K562 (cell line): ENCODE results near the gene KCNC4.

Experiments used
- EP300 ChIP-seq: IDR thresholded peaks from 2 replicates; pipeline ENCODE4 v1.6.1; 2012; ENCODE audit warnings: low read length, improper control_type of control experiment
- ERF ChIP-seq: fragments of 450-650 bp; formaldehyde crosslinking; IDR thresholded peaks from 2 replicates; pipeline ENCODE4 v1.4.0; 2020; ENCODE audit warnings: mild to moderate bottlenecking, mixed read lengths
- EZH2 ChIP-seq: IDR thresholded peaks from 2 replicates; pipeline ENCODE4 v1.6.1; 2012; ENCODE audit warnings: low read depth, mild to moderate bottlenecking, inconsistent platforms, low read length, borderline replicate concordance
- FOXK2 ChIP-seq, 2 experiments: fragments of 450-650 bp; IDR thresholded peaks in 1 of 2; conservative IDR thresholded peaks in 1 of 2; 2 replicates each; pipeline ENCODE4 v1.6.1; 2016; ENCODE audit warnings: low read depth in 2 of 2, mild to moderate bottlenecking in 1 of 2
- NR1H2 ChIP-seq: sonication (generic); formaldehyde crosslinking; IDR thresholded peaks from 2 replicates; pipeline ENCODE4 v1.4.0; 2020; ENCODE audit warnings: mild to moderate bottlenecking, missing genetic modification reagents
- NRF1 ChIP-seq, 2 experiments: fragments of 450-650 bp; IDR thresholded peaks in 1 of 2; conservative IDR thresholded peaks in 1 of 2; 2 replicates each; pipeline ENCODE4 v1.6.1; 2014; ENCODE audit warnings: mild to moderate bottlenecking in 2 of 2
- PHF20 ChIP-seq: fragments of 450-650 bp; IDR thresholded peaks from 2 replicates; pipeline ENCODE4 v1.6.1; 2018; ENCODE audit not compliant: partially characterized antibody
- RBM39 ChIP-seq: fragments of 200-400 bp; formaldehyde crosslinking; optimal IDR thresholded peaks from 2 replicates; pipeline ENCODE3; 2018; ENCODE audit warnings: low read depth, low read length
- ZNF507 ChIP-seq: conservative IDR thresholded peaks from 2 replicates; pipeline ENCODE4 v1.6.1; 2017; ENCODE audit warnings: missing genetic modification characterization, missing compliant biosample characterization
- TF ChIP-seq, protein P1 (sequence below): sonication (generic); formaldehyde crosslinking; IDR thresholded peaks from 2 replicates; pipeline ENCODE4 v1.8.1; 2022; ENCODE audit warnings: missing genetic modification reagents
- TF ChIP-seq, protein P2 (sequence below): sonication (generic); formaldehyde crosslinking; IDR thresholded peaks from 2 replicates; pipeline ENCODE4 v1.8.0; 2022; ENCODE audit warnings: mild to moderate bottlenecking, missing genetic modification reagents
- TF ChIP-seq, protein P3 (sequence below), 3 experiments: IDR thresholded peaks in 2 of 3; conservative IDR thresholded peaks in 1 of 3; 2 replicates each; pipeline ENCODE4 v1.5.1; 2011 to 2012; ENCODE audit warnings: low read length in 3 of 3, mild to moderate bottlenecking in 3 of 3, control low read depth in 2 of 3, improper control_type of control experiment in 1 of 3, inconsistent platforms in 1 of 3, low read depth in 1 of 3, mixed read lengths in 1 of 3, moderate library complexity in 1 of 3; ENCODE audit not compliant: insufficient read depth in 2 of 3
- TF ChIP-seq, protein P4 (sequence below): fragments of 450-650 bp; IDR thresholded peaks from 2 replicates; pipeline ENCODE4 v1.6.1; 2017; ENCODE audit warnings: antibody characterized with exemption
- TF ChIP-seq, protein P5 (sequence below): fragments of 250-450 bp; sonication (Bioruptor Pico); IDR thresholded peaks from 2 replicates; pipeline ENCODE4 v1.5.0; 2022; ENCODE audit warnings: mild to moderate bottlenecking

DNA sequence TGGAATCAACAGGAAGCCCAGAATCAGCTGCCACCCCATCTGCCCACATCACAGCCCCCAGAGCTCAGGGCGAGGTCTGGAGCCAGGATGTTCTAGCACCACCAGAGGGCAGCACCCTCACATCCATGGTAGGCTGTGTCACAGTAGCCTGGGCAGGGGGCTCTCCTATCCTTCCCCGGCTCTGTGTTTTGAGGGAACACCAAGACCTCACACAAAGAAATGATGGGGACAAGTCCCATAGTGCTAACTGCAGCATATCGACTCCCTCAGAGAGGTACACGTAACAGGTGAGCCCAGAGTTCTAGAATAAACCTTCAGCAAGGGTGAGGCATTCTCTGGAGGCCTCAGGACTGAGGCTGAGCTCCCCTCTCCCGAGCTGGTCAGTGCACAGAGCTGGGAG is 2.3 kb upstream of the KCNC4 start:
- no peak for TF ChIP-seq ERF (CRISPR knock-in tag)
- TF ChIP-seq, protein P1, sequence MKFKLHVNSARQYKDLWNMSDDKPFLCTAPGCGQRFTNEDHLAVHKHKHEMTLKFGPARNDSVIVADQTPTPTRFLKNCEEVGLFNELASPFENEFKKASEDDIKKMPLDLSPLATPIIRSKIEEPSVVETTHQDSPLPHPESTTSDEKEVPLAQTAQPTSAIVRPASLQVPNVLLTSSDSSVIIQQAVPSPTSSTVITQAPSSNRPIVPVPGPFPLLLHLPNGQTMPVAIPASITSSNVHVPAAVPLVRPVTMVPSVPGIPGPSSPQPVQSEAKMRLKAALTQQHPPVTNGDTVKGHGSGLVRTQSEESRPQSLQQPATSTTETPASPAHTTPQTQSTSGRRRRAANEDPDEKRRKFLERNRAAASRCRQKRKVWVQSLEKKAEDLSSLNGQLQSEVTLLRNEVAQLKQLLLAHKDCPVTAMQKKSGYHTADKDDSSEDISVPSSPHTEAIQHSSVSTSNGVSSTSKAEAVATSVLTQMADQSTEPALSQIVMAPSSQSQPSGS (CRISPR knock-in tag) = no peak
- no peak for TF ChIP-seq NR1H2
- TF ChIP-seq, protein P2, sequence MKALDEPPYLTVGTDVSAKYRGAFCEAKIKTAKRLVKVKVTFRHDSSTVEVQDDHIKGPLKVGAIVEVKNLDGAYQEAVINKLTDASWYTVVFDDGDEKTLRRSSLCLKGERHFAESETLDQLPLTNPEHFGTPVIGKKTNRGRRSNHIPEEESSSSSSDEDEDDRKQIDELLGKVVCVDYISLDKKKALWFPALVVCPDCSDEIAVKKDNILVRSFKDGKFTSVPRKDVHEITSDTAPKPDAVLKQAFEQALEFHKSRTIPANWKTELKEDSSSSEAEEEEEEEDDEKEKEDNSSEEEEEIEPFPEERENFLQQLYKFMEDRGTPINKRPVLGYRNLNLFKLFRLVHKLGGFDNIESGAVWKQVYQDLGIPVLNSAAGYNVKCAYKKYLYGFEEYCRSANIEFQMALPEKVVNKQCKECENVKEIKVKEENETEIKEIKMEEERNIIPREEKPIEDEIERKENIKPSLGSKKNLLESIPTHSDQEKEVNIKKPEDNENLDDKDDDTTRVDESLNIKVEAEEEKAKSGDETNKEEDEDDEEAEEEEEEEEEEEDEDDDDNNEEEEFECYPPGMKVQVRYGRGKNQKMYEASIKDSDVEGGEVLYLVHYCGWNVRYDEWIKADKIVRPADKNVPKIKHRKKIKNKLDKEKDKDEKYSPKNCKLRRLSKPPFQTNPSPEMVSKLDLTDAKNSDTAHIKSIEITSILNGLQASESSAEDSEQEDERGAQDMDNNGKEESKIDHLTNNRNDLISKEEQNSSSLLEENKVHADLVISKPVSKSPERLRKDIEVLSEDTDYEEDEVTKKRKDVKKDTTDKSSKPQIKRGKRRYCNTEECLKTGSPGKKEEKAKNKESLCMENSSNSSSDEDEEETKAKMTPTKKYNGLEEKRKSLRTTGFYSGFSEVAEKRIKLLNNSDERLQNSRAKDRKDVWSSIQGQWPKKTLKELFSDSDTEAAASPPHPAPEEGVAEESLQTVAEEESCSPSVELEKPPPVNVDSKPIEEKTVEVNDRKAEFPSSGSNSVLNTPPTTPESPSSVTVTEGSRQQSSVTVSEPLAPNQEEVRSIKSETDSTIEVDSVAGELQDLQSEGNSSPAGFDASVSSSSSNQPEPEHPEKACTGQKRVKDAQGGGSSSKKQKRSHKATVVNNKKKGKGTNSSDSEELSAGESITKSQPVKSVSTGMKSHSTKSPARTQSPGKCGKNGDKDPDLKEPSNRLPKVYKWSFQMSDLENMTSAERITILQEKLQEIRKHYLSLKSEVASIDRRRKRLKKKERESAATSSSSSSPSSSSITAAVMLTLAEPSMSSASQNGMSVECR (CRISPR knock-in tag) = no peak
- TF ChIP-seq, protein P3, sequence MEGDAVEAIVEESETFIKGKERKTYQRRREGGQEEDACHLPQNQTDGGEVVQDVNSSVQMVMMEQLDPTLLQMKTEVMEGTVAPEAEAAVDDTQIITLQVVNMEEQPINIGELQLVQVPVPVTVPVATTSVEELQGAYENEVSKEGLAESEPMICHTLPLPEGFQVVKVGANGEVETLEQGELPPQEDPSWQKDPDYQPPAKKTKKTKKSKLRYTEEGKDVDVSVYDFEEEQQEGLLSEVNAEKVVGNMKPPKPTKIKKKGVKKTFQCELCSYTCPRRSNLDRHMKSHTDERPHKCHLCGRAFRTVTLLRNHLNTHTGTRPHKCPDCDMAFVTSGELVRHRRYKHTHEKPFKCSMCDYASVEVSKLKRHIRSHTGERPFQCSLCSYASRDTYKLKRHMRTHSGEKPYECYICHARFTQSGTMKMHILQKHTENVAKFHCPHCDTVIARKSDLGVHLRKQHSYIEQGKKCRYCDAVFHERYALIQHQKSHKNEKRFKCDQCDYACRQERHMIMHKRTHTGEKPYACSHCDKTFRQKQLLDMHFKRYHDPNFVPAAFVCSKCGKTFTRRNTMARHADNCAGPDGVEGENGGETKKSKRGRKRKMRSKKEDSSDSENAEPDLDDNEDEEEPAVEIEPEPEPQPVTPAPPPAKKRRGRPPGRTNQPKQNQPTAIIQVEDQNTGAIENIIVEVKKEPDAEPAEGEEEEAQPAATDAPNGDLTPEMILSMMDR (IDR thresholded peaks at IDR 0.05 in 2 of 3, conservative IDR thresholded peaks at IDR 0.05 in 1 of 3; ENCODE audit: insufficient read depth in 2 of 3, low read depth in 1 of 3, low read length in 3 of 3) = peak; percentile 92 to 96 (median 93)
- no peak for TF ChIP-seq NRF1 (conservative IDR thresholded peaks at IDR 0.05 in 1 of 2, IDR thresholded peaks at IDR 0.05 in 1 of 2)
- TF ChIP-seq EP300 = no peak
- TF ChIP-seq FOXK2 (conservative IDR thresholded peaks at IDR 0.05 in 1 of 2, IDR thresholded peaks at IDR 0.05 in 1 of 2; ENCODE audit: low read depth in 2 of 2) = no peak
- no peak for TF ChIP-seq RBM39
- TF ChIP-seq PHF20 = no peak
- TF ChIP-seq, protein P4, sequence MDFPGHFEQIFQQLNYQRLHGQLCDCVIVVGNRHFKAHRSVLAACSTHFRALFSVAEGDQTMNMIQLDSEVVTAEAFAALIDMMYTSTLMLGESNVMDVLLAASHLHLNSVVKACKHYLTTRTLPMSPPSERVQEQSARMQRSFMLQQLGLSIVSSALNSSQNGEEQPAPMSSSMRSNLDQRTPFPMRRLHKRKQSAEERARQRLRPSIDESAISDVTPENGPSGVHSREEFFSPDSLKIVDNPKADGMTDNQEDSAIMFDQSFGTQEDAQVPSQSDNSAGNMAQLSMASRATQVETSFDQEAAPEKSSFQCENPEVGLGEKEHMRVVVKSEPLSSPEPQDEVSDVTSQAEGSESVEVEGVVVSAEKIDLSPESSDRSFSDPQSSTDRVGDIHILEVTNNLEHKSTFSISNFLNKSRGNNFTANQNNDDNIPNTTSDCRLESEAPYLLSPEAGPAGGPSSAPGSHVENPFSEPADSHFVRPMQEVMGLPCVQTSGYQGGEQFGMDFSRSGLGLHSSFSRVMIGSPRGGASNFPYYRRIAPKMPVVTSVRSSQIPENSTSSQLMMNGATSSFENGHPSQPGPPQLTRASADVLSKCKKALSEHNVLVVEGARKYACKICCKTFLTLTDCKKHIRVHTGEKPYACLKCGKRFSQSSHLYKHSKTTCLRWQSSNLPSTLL = no peak
- TF ChIP-seq ZNF507 (tag) = no peak
- no peak for TF ChIP-seq EZH2
- TF ChIP-seq, protein P5, sequence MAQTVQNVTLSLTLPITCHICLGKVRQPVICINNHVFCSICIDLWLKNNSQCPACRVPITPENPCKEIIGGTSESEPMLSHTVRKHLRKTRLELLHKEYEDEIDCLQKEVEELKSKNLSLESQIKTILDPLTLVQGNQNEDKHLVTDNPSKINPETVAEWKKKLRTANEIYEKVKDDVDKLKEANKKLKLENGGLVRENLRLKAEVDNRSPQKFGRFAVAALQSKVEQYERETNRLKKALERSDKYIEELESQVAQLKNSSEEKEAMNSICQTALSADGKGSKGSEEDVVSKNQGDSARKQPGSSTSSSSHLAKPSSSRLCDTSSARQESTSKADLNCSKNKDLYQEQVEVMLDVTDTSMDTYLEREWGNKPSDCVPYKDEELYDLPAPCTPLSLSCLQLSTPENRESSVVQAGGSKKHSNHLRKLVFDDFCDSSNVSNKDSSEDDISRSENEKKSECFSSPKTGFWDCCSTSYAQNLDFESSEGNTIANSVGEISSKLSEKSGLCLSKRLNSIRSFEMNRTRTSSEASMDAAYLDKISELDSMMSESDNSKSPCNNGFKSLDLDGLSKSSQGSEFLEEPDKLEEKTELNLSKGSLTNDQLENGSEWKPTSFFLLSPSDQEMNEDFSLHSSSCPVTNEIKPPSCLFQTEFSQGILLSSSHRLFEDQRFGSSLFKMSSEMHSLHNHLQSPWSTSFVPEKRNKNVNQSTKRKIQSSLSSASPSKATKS = no peak
